A549 (cell line): ENCODE data around the gene FRMD4A. TPM values are rescaled to one million over a fixed set of nuclear protein-coding genes. Genes with fewer than 3 reads are reported as not detected.

Experiments used
- ATAC-seq, 2 experiments: fragments of 200-7000 bp in 1 of 2; fragments of >200 bp in 1 of 2; cut with Nextera tagmentation in 1 of 2; cut with Tn5 transposase in 1 of 2; 3 replicates each; pipeline versions ENCODE4 v1.8.0 to v1.9.1; 2018 to 2020; ENCODE audit warnings: mild to moderate bottlenecking in 1 of 2, moderate library complexity in 1 of 2
- CTCF ChIA-PET: fragments of 300-600 bp; sonication (Branson Sonifier 250); formaldehyde crosslinking; extraction: SDS; loops from one replicate; lab custom pipeline; 2021; ENCODE audit warnings: antibody characterized with exemption, inconsistent platforms; lab: Yijun Ruan, JAX
- POLR2A ChIA-PET: fragments of 350-600 bp; formaldehyde crosslinking; extraction: SDS; loops from one replicate; lab custom pipeline; 2021; ENCODE audit warnings: antibody characterized with exemption, inconsistent platforms; lab: Yijun Ruan, JAX
- DNase-seq, 2 experiments: peaks; one replicate each; pipeline versions ENCODE4 v3.0.0 to v3.0.0-alpha.2; 2011 to 2016; ENCODE audit warnings: low read depth in 1 of 2, low spot score in 1 of 2
- FAIRE-seq: peaks from 2 replicates; lab custom pipeline; 2011; peaks lifted over from hg19 to GRCh38; lab: Jason Lieb, UNC
- H3K27ac ChIP-seq, 2 experiments: fragments of >200 bp; sonication (Bioruptor Twin); formaldehyde crosslinking; 3 replicates each; pipeline ENCODE4 v1.5.1; 2016 to 2017
- H3K4me1 ChIP-seq: fragments of >200 bp; sonication (Bioruptor Twin); formaldehyde crosslinking; 3 replicates; pipeline ENCODE4 v1.6.1; 2016
- H3K4me2 ChIP-seq: fragments of >200 bp; sonication (Bioruptor Twin); formaldehyde crosslinking; 3 replicates; pipeline ENCODE4 v1.6.1; 2016
- H3K4me3 ChIP-seq: fragments of >200 bp; sonication (Bioruptor Twin); formaldehyde crosslinking; 3 replicates; pipeline ENCODE4 v1.5.1; 2016
- H3K9me3 ChIP-seq: fragments of >200 bp; sonication (Bioruptor Twin); formaldehyde crosslinking; 3 replicates; pipeline ENCODE4 v1.6.1; 2016
- ATOH8 ChIP-seq: fragments of 250-450 bp; sonication (Bioruptor Pico); IDR thresholded peaks from 2 replicates; pipeline ENCODE4 v1.5.0; 2020; ENCODE audit warnings: low read depth, mild to moderate bottlenecking, moderate library complexity
- BCL3 ChIP-seq: fragments of >200 bp; sonication (Bioruptor Twin); formaldehyde crosslinking; IDR thresholded peaks from 3 replicates; pipeline ENCODE4 v1.6.1; 2016
- CBX2 ChIP-seq: fragments of 200-600 bp; sonication (generic); IDR thresholded peaks from 2 replicates; pipeline ENCODE4 v1.6.1; 2016; ENCODE audit warnings: low read depth, mild to moderate bottlenecking, borderline replicate concordance
- CBX8 ChIP-seq: fragments of 200-600 bp; sonication (generic); IDR thresholded peaks from 2 replicates; pipeline ENCODE4 v1.6.1; 2016
- E2F6 ChIP-seq: IDR thresholded peaks from 2 replicates; pipeline ENCODE4 v1.6.1; 2012; ENCODE audit warnings: low read depth, borderline replicate concordance
- EP300 ChIP-seq, 2 experiments: fragments of >200 bp; sonication (Bioruptor Twin); formaldehyde crosslinking; IDR thresholded peaks; 2 replicates in 1 of 2; 3 replicates in 1 of 2; pipeline ENCODE4 v1.6.1; 2016 to 2017
- FOSL2 ChIP-seq, 2 experiments: fragments of 450-650 bp in 1 of 2; fragments of >200 bp in 1 of 2; sonication (Bioruptor Twin) in 1 of 2; formaldehyde crosslinking; IDR thresholded peaks; 2 replicates each; pipeline versions ENCODE4 v1.5.0 to v1.6.1; 2016 to 2020; ENCODE audit warnings: mild to moderate bottlenecking in 1 of 2, moderate library complexity in 1 of 2
- HMGXB4 ChIP-seq: fragments of 250-450 bp; sonication (Bioruptor Pico); IDR thresholded peaks from 2 replicates; pipeline ENCODE4 v1.5.0; 2021; ENCODE audit warnings: mild to moderate bottlenecking, moderate library complexity, borderline replicate concordance
- HOXA7 ChIP-seq: fragments of 250-450 bp; sonication (Bioruptor Pico); IDR thresholded peaks from 2 replicates; pipeline ENCODE4 v1.5.0; 2020; ENCODE audit warnings: mild to moderate bottlenecking, moderate library complexity
- JUNB ChIP-seq: fragments of >200 bp; sonication (Bioruptor Twin); formaldehyde crosslinking; IDR thresholded peaks from 2 replicates; pipeline ENCODE4 v1.6.1; 2016
- KDM5A ChIP-seq: fragments of 200-600 bp; sonication (generic); IDR thresholded peaks from 2 replicates; pipeline ENCODE4 v1.6.1; 2016; ENCODE audit warnings: antibody characterized with exemption, mild to moderate bottlenecking
- MAFK ChIP-seq: fragments of 450-650 bp; IDR thresholded peaks from 2 replicates; pipeline ENCODE4 v1.6.1; 2014; ENCODE audit not compliant: partially characterized antibody
- NFE2L2 ChIP-seq: fragments of 150-350 bp; conservative IDR thresholded peaks from 2 replicates; pipeline ENCODE4 v1.6.1; 2014; ENCODE audit warnings: low read length
- POLR2A ChIP-seq: IDR thresholded peaks from 2 replicates; pipeline ENCODE4 v1.6.1; 2012; ENCODE audit warnings: mild to moderate bottlenecking, low read length
- RARB ChIP-seq: fragments of 250-450 bp; sonication (Bioruptor Pico); IDR thresholded peaks from 2 replicates; pipeline ENCODE4 v1.8.0; 2021; ENCODE audit warnings: mild to moderate bottlenecking, moderate library complexity
- RNF2 ChIP-seq: fragments of 200-600 bp; sonication (generic); IDR thresholded peaks from 2 replicates; pipeline ENCODE4 v1.6.1; 2016; ENCODE audit warnings: low read depth, mild to moderate bottlenecking, antibody characterized with exemption, moderate library complexity, borderline replicate concordance
- ZFP36 ChIP-seq: fragments of 450-650 bp; IDR thresholded peaks from 2 replicates; pipeline ENCODE4 v1.6.1; 2014; ENCODE audit warnings: borderline replicate concordance; ENCODE audit not compliant: partially characterized antibody
- WGBS: methylation state at CpG from one replicate; pipeline ENCODE4 v1.1.6; 2017; ENCODE audit errors: missing lambda C conversion rate; 5-methylcytosine and 5-hydroxymethylcytosine counted together
- polyA plus RNA-seq, 4 experiments: library from polyadenylated mRNA; depleted of rRNA in 3 of 4; stranded (reverse); fragments of >200 nt; fragmentation: RNase III in 1 of 4; extraction: RNeasy Plus Mini Kit Qiagen cat#74134 plus additional on column Dnase treatment in 1 of 4; gene quantifications; 2 replicates in 3 of 4; 3 replicates in 1 of 4; pipeline ENCODE4 v1.2.3, GENCODE V29; 2011 to 2017

The FRMD4A gene
- polyA plus RNA-seq, 2 of the 4 experiments (the other 2 are of a cell fraction): 2.5 to 4.7 TPM

GRCh38 chr10:14370894-14371293, 40.2 kb upstream of the FRMD4A start:
- ChIA-PET POLR2A (no interaction called here), CTCF (interaction anchor here (1.4 to 1.6 kb wide), 2 partner anchors 10 to 12 kb away, joined by 3 to 4 read pairs; no protein-coding TSS in a partner anchor)
- TF ChIP-seq RNF2 (no peak), EP300 (IDR thresholded peaks at IDR 0.05) (no peak), NFE2L2 (no peak), RARB (no peak), FOSL2 (IDR thresholded peaks at IDR 0.05) (no peak), FOSL2 (CRISPR knock-in tag; IDR thresholded peaks at IDR 0.05) (no peak), E2F6 (no peak), JUNB (no peak)
- ATAC-seq: no peak
- FAIRE-seq: no peak
- no peak overlapping the region for H3K4me3 ChIP-seq
- H3K4me2 ChIP-seq: no peak overlapping the region
- H3K27ac ChIP-seq: no peak overlapping the region
- WGBS: 54% methylated on average over 5 of the region's 5 CpGs
- no peaks in the 10 kb centered on the region for H3K4me1 ChIP-seq
- H3K9me3 ChIP-seq: no peaks in the 10 kb centered on the region
- no peak for DNase-seq

GRCh38 chr10:14369906-14370305, 39.2 kb upstream of the FRMD4A start:
- DNase-seq: no peak
- no peak overlapping the region for H3K4me3 ChIP-seq
- no peaks in the 10 kb centered on the region for H3K9me3 ChIP-seq
- no peak overlapping the region for H3K27ac ChIP-seq
- ChIA-PET CTCF (interaction anchor here (0.6 to 1.6 kb wide), 3 partner anchors 9 to 729 kb away, joined by 3 to 5 read pairs (median 4); no protein-coding TSS in a partner anchor), POLR2A (no interaction called here)
- no peak for FAIRE-seq
- no peak for ATAC-seq
- no peak overlapping the region for H3K4me2 ChIP-seq
- no peaks in the 10 kb centered on the region for H3K4me1 ChIP-seq
- no peak for TF ChIP-seq EP300 (IDR thresholded peaks at IDR 0.05)
- no peak for TF ChIP-seq ATOH8 (CRISPR knock-in tag)

GRCh38 chr10:14366760-14367159, 36.0 kb upstream of the FRMD4A start:
- CTCF ChIA-PET: no interaction called here
- Histone ChIP-seq H3K27ac (no peak overlapping the region), H3K4me2 (no peak overlapping the region), H3K4me1 (no peaks in the 10 kb centered on the region), H3K4me3 (no peak overlapping the region), H3K9me3 (no peaks in the 10 kb centered on the region)
- POLR2A ChIA-PET: no interaction called here
- 80% methylated on average over 1 of the region's 1 CpG for WGBS
- ATAC-seq: no peak
- DNase-seq: no peak
- FAIRE-seq: no peak
- TF ChIP-seq MAFK: no peak
- no peak for TF ChIP-seq HMGXB4 (CRISPR knock-in tag)
- TF ChIP-seq POLR2A: no peak
- TF ChIP-seq CBX2: no peak
- no peak for TF ChIP-seq KDM5A
- no peak for TF ChIP-seq JUNB
- TF ChIP-seq HOXA7 (CRISPR knock-in tag): no peak
- TF ChIP-seq ZFP36: no peak
- no peak for TF ChIP-seq CBX8
- TF ChIP-seq BCL3: no peak
